T-helper 1 cell (primary cell): ENCODE data around the gene POLD3.

ENCODE experiments used
- DNase-seq, 5 donors: peaks; one replicate each; pipeline ENCODE4 v3.0.0-alpha.2; 2012 to 2020
- total RNA-seq, 4 donors: gene quantifications; one replicate each; lab custom pipeline; 2026; lab: John Stamatoyannopoulos, UW

Gene POLD3
- total RNA-seq = 9.6 to 22.2 (median 17.7) reads per million in 4 donors

GRCh38 chr11:74592441-74593362 is at the start of gene POLD3:
TSS of gene POLD3 (plus strand) at chr11:74592582. CDS start at chr11:74592659, 77 bp downstream.
- peak; percentile 82 to 92 (median 88) for DNase-seq

DNA sequence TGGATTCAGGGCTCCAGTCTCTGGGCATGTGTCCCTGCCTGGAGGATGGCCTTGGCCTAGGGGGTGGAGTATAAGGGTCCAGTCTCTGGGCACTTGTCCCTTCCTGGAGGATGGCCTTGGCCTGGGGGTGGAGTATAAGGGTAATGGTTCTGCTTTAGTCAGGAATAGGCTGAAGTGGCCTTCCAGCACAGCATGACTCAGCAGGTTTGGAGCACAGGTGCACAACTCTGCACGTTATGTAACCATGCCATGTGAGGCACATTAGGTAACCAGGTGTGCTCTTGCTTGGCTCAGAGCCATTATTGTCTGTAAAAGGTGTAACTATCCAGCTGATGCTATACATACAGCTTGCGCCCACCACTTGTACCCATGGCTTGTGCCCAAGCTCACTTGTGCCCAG is 48.4 kb upstream of the POLD3 start:
- no peak for DNase-seq

DNA sequence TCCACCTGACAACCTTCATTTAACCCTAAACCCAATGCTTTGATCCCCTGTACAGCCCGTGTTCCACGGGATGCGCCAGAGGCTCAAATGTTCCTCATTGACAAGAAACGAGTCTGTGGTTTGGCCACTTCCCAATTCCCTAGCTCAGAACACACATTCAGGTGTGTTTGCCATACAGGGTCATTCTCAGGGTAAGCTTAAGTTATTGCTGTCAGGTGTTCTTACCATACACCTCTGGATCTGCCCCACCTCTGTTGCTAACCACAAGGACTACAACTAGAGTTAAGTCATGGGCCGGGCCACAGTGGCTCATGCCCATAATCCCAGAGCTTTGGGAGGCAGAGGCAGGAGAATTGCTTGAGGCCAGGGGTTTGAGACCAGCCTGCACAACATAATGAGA is 45.6 kb upstream of the POLD3 start:
- no peak for DNase-seq

GRCh38 chr11:74550991-74551753 is 41.2 kb upstream of the POLD3 start:
- DNase-seq = no peak

DNA sequence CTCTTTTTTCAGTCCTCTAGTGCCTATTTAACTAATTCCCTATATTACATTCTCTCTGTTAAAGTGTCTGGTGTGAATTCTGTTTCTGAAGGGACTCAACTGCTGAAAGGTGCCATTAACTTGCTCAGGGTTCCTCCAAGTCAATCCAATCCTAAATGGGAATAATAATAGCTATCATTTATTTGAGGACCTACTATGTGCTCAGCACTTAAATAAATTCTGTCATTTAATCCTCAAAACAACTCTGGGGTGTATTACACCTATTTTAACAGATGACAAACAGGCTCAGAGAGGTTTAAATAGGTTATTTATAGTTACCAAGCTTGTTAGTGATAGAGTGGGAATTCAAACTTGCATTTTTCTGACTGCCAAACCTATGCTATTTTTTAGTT is 40.6 kb upstream of the POLD3 start:
- no peak for DNase-seq

DNA sequence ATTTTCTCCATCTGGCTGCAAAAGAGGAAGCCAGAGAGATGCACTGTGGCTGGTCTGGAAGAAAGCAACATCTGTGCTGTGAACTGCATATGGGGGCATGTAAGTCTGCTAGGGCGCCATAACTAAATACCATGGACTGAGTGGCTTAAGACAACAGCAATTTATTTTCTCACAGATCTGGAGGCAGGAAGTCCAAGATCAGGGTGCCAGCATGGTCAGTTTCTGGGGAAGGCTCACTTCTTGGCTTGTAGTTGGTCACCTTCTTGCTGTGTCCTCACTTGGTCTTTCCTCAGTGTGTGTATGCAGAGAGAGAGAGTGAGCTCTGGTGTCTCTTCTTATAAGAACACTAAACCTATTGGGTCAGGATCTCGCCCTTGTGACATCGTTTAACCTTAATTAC is 34.9 kb upstream of the POLD3 start:
- DNase-seq = no peak

- no peak for DNase-seq
These were observed 33.1 kb upstream of the POLD3 start for GRCh38 chr11:74559110-74559933.

- DNase-seq = no peak
These were observed 32.5 kb upstream of the POLD3 start for GRCh38 chr11:74559934-74560309.

DNA sequence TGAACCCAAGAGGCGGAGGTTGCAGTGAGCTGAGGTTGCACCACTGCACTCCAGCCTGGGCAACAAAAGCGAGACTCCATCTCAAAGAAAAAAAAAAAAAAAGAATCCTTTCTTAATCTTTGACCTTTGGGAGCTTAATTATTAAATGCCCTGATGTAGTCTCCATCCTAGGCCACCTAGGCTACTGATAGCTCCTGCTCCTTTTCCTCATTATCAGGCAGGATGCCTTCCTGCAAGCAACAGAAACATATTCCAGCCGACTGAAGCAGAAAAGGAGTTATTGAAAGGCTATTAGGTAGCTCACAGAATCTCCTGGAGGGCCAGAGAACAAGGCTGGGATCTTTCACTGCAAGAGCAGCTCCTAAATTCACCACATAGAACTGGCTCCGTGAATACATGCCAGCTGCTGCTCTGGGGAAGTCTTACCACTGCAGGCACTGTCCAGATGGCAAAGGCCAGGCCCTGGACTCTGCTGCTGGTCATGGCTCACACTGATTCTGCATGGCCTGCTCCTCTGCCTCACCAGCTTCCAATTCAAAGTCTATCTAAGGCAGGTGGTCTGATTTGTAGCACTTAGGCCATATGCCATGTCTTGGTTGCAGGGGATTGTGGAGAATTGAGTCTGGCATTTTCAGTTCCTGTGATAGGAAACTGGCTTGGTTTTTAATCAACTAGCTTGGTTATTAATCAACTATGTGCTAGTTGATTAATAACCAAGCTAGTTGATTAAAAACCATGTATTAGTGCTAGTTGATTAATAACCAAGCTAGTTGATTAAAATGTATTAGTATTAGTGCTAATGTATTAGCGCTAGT is 26.0 kb upstream of the POLD3 start:
- no peak for DNase-seq

- DNase-seq = no peak
These were observed 24.4 kb upstream of the POLD3 start for GRCh38 chr11:74568028-74568427.

GRCh38 chr11:74570266-74571061 is 21.9 kb upstream of the POLD3 start:
- DNase-seq = peak in 1 of 5 donors; percentile 15

- DNase-seq = no peak
These were observed 21.4 kb upstream of the POLD3 start for GRCh38 chr11:74571062-74571399.

DNA sequence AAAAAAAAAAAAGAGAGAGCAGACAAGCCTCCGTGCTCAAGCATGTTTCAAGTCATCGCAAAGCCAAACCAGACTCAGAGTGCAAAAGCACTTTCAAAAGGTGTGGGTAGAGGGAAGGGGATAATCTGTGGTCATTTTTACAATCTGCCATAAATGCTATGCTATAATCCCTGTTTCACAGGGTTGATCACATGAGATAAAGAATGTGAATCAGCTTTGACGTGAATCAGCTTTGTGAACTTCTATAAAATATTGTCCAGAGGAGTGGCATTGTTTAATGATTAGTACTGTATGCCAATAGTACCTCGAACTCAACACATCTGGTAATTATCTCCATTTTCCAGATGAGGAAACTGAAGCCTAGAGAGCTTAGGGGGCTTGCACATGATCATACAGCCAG is 20.0 kb upstream of the POLD3 start:
- DNase-seq = no peak

DNA sequence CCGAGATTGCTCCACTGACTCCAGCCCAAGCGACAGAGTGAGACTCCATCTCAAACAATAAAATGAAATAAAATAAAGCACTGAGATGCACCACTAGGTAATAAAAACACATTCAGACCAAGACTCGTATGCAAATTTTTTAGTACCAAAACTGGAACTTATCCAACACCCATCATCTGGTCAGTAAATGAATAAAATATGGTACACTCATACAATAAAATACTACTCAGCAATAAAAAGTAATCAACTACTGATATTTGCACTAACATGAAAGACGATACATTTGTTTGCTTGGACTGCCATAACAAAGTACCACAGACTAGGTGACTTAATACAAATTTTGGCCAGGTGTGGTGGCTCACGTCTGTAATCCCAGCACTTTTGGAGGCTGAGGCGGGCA is 17.8 kb upstream of the POLD3 start:
- DNase-seq = no peak

GRCh38 chr11:74575999-74576398 is 16.4 kb upstream of the POLD3 start:
- DNase-seq = no peak

GRCh38 chr11:74577181-74577580 is 15.2 kb upstream of the POLD3 start:
- no peak for DNase-seq

DNA sequence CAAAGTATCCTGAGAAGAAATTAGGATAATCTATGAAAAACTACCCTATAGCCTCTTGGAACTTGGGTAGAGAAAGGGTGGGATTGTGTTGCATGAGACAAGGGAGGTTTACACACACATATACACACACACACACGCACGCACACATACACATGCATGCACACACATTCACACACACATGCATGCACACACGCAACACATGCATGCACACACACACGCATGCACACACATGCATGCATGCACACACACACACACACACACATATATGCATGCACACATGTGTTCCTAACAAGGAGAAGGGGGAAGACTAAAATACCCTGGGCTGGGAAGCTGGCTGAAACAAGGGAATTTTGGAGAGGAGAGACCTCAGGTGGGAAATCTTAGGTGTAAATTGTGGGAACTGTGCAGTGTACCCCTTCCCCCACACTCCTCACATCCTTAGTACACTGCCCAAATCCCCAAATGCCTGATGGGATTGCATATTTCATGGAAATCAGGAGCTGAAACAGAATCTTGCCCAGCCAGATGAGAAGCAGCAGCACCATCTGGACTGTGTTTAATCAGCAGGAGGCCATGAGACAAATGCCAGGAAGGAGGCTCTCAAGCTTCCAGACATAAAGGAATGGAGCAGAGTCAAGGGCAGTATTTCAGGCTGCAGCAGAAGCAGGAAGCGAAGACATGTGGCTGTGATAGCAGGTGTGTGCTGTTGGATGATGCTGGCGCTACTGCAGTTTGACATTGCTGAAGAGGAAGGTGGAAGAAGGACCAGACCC is 14.6 kb upstream of the POLD3 start:
- no peak for DNase-seq

- no peak for DNase-seq
These were observed 12.7 kb upstream of the POLD3 start for GRCh38 chr11:74579577-74580270.

GRCh38 chr11:74581954-74582547 is 10.3 kb upstream of the POLD3 start:
- no peak for DNase-seq
